Measurements from ENCODE around the gene TANGO6.

Gene TANGO6

DNA sequence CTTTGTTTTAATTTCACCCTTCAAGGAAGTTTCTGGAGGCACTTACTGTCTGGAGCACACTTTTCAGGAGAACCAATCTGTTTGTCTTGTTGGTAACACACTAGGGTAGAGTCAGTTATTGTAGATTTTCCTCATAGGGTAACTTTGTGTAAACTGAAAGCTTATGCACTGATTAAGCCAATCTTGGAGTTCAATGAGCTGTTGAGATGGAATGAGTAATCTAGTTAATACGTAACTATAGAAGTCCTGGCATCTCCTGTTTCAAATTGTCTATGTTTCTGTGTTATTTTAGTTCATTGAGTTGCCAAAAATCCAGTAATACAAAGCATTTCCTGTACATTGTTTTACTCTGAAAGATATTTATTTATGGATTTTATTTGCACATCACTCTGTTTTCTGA lies 150.6 kb downstream of the TANGO6 start:
- Histone ChIP-seq H3K4me3 (ENCODE audit: low read length) (no peak overlapping the region), H3K27me3 (ENCODE audit: insufficient read depth, low read length) (no peaks in the 10 kb centered on the region), H3K9me3 (ENCODE audit: insufficient read depth, low read depth, low read length) (no peaks in the 10 kb centered on the region; the same call in 1 of the 2 replicates), H3K36me3 (ENCODE audit: insufficient read depth, low read depth, low read length) (no peaks in the 10 kb centered on the region), H3K4me1 (ENCODE audit: insufficient read depth, low read length) (peaks cover 38% of the 10 kb centered on the region), H3K9ac (ENCODE audit: low read depth, low read length) (no peak overlapping the region), H3K27ac (ENCODE audit: low read length) (no peak overlapping the region)

DNA sequence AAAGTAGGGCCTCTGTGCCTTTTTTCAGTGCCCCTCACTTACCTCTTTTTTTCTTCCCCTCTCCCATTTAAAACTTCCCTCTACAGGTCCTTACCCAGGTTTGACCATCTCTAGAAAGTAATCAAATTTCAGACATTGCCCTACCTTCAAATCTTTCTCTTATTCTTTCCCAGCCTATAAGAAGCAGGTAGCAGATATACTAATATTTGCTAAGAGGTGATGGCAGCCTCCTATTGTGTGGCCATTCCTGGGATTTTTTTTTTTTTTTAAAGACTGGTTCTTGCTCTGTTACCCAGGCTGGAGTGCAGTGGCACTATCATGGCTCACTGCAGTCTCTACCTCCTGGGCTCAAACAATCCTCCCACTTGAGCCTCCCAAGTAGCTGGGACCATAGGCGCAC lies 151.0 kb downstream of the TANGO6 start:
- Histone ChIP-seq H3K9me3 (ENCODE audit: insufficient read depth, low read depth, low read length) (no peaks in the 10 kb centered on the region; the same call in 1 of the 2 replicates), H3K4me1 (ENCODE audit: insufficient read depth, low read length) (peaks cover 38% of the 10 kb centered on the region)

DNA sequence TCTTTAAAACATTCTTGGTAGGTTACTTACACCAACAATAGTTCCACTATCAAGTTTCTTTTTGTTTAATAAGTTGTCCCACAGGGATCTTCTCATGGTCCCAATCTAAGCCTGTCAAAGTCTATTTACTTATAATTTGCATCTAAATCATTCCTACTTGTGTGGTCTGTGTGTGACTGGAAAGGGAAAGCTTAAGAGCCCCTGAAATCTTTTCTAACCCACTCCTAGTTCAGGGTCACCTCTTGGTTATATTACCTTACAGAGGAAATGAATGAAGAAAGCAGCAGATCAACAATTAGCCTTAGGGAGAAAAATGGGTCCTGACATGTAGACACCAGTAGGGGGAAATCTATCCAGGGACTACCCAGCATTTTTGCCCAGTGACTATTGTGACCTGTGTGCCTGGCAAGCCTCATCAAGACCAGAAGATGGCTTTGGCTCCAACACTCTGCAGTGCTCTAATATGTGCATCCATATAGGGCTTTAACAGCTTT lies 151.7 kb downstream of the TANGO6 start:
- Histone ChIP-seq H3K36me3 (ENCODE audit: insufficient read depth, low read depth, low read length) (no peaks in the 10 kb centered on the region), H3K4me3 (ENCODE audit: low read length) (peak overlapping the region; percentile 43; the same call in 1 of the 2 replicates), H3K27ac (ENCODE audit: low read length) (peak overlapping the region; percentile 27), H3K4me1 (ENCODE audit: insufficient read depth, low read length) (peaks cover 38% of the 10 kb centered on the region), H3K27me3 (ENCODE audit: insufficient read depth, low read length) (no peaks in the 10 kb centered on the region), H3K9me3 (ENCODE audit: insufficient read depth, low read depth, low read length) (no peaks in the 10 kb centered on the region; the same call in 1 of the 2 replicates), H3K9ac (ENCODE audit: low read depth, low read length) (0 out of 2 replicates have a peak overlapping the region, but pooled peaks have one; percentile 26)

More for the DNA sequence above, 151.0 kb downstream of the TANGO6 start:
- Histone ChIP-seq H3K9ac (ENCODE audit: low read depth, low read length) (no peak overlapping the region), H3K4me3 (ENCODE audit: low read length) (no peak overlapping the region), H3K36me3 (ENCODE audit: insufficient read depth, low read depth, low read length) (no peaks in the 10 kb centered on the region), H3K27ac (ENCODE audit: low read length) (no peak overlapping the region), H3K27me3 (ENCODE audit: insufficient read depth, low read length) (no peaks in the 10 kb centered on the region)

DNA sequence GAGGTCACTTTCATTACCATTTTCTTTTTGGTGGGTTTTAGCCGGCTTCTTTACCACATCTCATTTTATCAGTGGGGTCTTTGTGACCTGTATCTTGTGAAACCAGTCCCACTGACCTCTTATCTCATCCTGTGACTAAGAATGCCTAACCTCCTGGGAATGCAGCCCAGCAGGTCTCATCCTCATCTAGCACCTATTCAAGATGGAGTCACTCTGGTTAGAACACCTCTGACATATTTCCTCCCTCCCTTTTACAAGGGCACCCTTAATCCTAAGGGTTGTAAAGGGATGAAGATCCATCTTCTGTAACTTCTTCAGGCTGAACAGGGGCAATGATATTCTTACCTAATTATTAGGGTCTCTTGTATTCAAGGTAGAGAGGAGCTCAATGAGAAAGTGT lies 154.2 kb downstream of the TANGO6 start:
- Histone ChIP-seq H3K27ac (ENCODE audit: low read length) (no peak overlapping the region), H3K4me1 (ENCODE audit: insufficient read depth, low read length) (peaks cover 32% of the 10 kb centered on the region), H3K4me3 (ENCODE audit: low read length) (no peak overlapping the region), H3K9ac (ENCODE audit: low read depth, low read length) (no peak overlapping the region), H3K36me3 (ENCODE audit: insufficient read depth, low read depth, low read length) (no peaks in the 10 kb centered on the region), H3K27me3 (ENCODE audit: insufficient read depth, low read length) (no peaks in the 10 kb centered on the region), H3K9me3 (ENCODE audit: insufficient read depth, low read depth, low read length) (peaks cover 15% of the 10 kb centered on the region)

DNA sequence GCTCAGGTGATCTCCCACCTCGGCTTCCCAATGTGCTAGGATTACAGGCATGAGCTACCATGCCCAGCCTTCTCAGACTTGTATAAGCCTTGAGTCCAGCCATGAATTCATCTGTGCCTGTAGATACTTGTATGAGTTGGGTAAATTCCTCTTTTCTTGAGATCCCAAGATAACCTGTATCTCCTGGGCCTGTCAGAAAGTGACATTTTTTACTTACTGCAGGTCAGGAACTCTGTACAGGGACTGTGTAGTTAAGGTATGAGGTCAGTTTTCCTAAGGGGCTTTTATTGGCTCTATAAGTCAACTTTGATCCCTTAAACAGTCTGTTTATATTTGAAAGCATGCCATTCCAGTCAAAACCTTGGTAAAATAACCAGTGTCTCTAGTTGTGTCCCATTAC lies 155.8 kb downstream of the TANGO6 start:
- peaks cover 26% of the 10 kb centered on the region for H3K4me1 ChIP-seq (ENCODE audit: insufficient read depth, low read length)
- H3K27ac ChIP-seq (ENCODE audit: low read length), result no peak overlapping the region

DNA sequence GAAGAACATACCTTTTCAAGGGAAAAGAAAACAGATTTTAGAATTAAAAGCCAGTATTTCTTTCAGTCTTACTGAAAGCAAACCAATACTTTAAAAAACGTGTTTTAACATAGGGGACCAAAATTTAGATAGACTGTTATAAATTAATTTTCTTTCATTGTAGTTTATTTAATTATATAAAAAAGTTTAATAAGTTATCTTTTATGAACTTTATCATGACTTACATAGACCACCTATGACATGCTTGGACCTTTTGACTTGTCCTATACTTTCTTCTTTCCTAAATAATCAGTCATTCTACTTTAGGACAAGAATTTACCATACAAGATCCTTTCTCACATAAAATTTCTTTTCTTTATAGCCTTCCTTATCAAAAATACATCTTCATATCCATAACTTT lies 160.2 kb downstream of the TANGO6 start:
- Histone ChIP-seq H3K4me3 (ENCODE audit: low read length) (no peak overlapping the region), H3K36me3 (ENCODE audit: insufficient read depth, low read depth, low read length) (0 out of 2 replicates have a peak, but pooled peaks cover 6% of the 10 kb centered on the region), H3K4me1 (ENCODE audit: insufficient read depth, low read length) (no peaks in the 10 kb centered on the region), H3K9ac (ENCODE audit: low read depth, low read length) (no peak overlapping the region), H3K9me3 (ENCODE audit: insufficient read depth, low read depth, low read length) (peaks cover 41% of the 10 kb centered on the region), H3K27ac (ENCODE audit: low read length) (no peak overlapping the region), H3K27me3 (ENCODE audit: insufficient read depth, low read length) (no peaks in the 10 kb centered on the region)

More for the DNA sequence above, 155.8 kb downstream of the TANGO6 start:
- H3K9ac ChIP-seq (ENCODE audit: low read depth, low read length), result no peak overlapping the region
- H3K4me3 ChIP-seq (ENCODE audit: low read length), result no peak overlapping the region
- H3K36me3 ChIP-seq (ENCODE audit: insufficient read depth, low read depth, low read length), result 0 out of 2 replicates have a peak, but pooled peaks cover 3% of the 10 kb centered on the region
- peaks cover 30% of the 10 kb centered on the region for H3K9me3 ChIP-seq (ENCODE audit: insufficient read depth, low read depth, low read length)
- H3K27me3 ChIP-seq (ENCODE audit: insufficient read depth, low read length), result no peaks in the 10 kb centered on the region

DNA sequence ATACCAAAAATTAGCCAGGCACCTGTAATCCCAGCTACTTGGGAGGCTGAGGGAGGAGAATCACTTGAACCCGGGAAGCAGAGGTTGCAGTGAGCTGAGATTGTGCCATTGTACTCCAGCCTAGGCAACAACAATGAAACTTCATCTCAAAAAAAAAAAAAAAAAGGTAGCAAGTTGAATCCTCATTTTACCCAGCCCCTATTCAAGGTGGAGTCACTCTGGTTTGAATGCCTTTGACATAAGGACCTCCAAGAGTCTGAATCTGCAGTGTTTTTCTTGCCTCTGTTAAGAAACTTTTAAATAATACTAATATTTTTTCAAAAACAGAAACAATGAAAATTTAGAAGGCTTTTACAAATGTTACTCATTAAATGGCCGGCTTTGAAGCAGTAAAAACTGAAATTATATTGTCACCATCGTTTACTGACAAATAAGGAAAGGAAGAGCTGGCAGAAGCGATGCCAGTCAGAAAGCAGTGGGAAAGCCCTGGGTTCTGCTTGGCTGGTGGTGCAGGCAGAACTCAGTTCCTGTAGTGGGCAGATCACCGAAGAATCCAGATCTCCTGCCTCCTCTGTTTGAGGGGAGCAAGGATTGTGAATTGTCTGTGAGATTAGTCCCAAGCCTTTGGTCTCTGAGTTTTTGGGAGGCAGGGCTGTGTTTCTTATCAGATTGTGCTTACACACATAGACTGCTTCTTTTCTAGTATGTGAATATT lies 162.5 kb downstream of the TANGO6 start:
- Histone ChIP-seq H3K27me3 (ENCODE audit: insufficient read depth, low read length) (no peaks in the 10 kb centered on the region), H3K4me1 (ENCODE audit: insufficient read depth, low read length) (no peaks in the 10 kb centered on the region), H3K27ac (ENCODE audit: low read length) (no peak overlapping the region), H3K4me3 (ENCODE audit: low read length) (no peak overlapping the region), H3K9me3 (ENCODE audit: insufficient read depth, low read depth, low read length) (peaks cover 41% of the 10 kb centered on the region), H3K36me3 (ENCODE audit: insufficient read depth, low read depth, low read length) (0 out of 2 replicates have a peak, but pooled peaks cover 6% of the 10 kb centered on the region), H3K9ac (ENCODE audit: low read depth, low read length) (no peak overlapping the region)

DNA sequence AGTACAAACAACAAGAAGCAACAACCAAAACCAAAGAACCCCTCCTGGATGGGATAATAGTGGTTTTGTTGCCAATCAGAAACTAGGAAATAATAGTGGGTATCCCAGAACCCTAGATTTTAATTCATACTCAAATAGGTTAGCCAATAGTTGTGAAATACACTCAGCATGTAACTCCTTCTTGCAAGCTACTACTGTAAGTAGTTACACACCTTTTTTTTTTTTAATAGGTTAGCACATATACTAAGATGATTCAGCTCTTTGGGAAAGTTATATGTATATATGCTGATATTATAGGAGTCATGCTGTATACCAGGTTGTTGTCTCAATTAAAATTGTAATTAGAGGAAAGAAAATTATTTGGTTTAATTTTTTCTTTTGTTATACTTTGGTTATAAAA lies 169.6 kb downstream of the TANGO6 start:
- H3K27me3 ChIP-seq (ENCODE audit: insufficient read depth, low read length), result no peaks in the 10 kb centered on the region

DNA sequence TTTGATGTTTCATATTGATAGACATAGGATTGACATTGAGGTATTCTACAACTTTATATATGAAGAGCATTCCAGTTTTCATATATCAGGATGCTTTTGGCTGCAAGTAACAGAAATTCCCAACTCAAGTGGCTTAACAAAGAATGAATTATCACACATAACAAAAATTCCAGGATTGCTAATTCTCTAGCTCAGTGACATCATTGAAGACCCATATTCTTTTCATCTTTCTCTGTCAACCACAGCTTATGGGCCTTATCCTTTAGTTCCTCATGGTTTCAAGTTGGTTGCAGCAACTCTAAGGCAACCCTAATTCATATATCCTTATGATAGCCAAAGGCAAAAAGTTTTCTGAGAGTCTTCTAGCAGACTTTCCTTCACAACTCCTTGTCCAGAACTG lies 170.7 kb downstream of the TANGO6 start:
- Histone ChIP-seq H3K27me3 (ENCODE audit: insufficient read depth, low read length) (no peaks in the 10 kb centered on the region), H3K4me1 (ENCODE audit: insufficient read depth, low read length) (no peaks in the 10 kb centered on the region; the same call in 1 of the 2 replicates), H3K27ac (ENCODE audit: low read length) (no peak overlapping the region), H3K9me3 (ENCODE audit: insufficient read depth, low read depth, low read length) (no peaks in the 10 kb centered on the region), H3K4me3 (ENCODE audit: low read length) (no peak overlapping the region), H3K36me3 (ENCODE audit: insufficient read depth, low read depth, low read length) (no peaks in the 10 kb centered on the region), H3K9ac (ENCODE audit: low read depth, low read length) (no peak overlapping the region)

More for the DNA sequence above, 169.6 kb downstream of the TANGO6 start:
- H3K9ac ChIP-seq (ENCODE audit: low read depth, low read length), result no peak overlapping the region
- H3K36me3 ChIP-seq (ENCODE audit: insufficient read depth, low read depth, low read length), result no peaks in the 10 kb centered on the region
- H3K27ac ChIP-seq (ENCODE audit: low read length), result no peak overlapping the region
- no peak overlapping the region for H3K4me3 ChIP-seq (ENCODE audit: low read length)
- H3K4me1 ChIP-seq (ENCODE audit: insufficient read depth, low read length), result no peaks in the 10 kb centered on the region; the same call in 1 of the 2 replicates
- no peaks in the 10 kb centered on the region for H3K9me3 ChIP-seq (ENCODE audit: insufficient read depth, low read depth, low read length)

DNA sequence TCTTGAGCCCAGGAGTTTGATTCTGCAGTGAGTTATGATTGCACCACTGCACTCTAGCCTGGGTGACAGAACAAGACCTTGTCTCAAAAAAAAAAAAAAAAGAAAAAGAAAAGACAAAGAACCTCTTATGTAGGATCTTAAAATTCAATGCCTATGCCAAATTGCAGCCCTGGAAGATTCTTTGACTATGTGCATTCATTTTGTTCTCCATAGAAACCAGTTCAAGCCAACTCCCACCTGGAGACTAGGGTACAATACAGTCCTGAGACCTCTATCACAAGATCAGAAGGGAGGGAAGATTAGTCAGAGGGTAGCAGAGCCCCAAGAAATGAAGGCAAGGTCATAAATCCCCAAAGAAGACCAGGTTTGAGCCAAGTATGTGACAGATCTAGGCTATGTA lies 171.5 kb downstream of the TANGO6 start:
- H3K4me3 ChIP-seq (ENCODE audit: low read length), result no peak overlapping the region
- no peak overlapping the region for H3K9ac ChIP-seq (ENCODE audit: low read depth, low read length)
- H3K27me3 ChIP-seq (ENCODE audit: insufficient read depth, low read length), result no peaks in the 10 kb centered on the region
- no peaks in the 10 kb centered on the region for H3K9me3 ChIP-seq (ENCODE audit: insufficient read depth, low read depth, low read length)
- H3K27ac ChIP-seq (ENCODE audit: low read length), result no peak overlapping the region
- H3K36me3 ChIP-seq (ENCODE audit: insufficient read depth, low read depth, low read length), result no peaks in the 10 kb centered on the region
- no peaks in the 10 kb centered on the region; the same call in 1 of the 2 replicates for H3K4me1 ChIP-seq (ENCODE audit: insufficient read depth, low read length)

DNA sequence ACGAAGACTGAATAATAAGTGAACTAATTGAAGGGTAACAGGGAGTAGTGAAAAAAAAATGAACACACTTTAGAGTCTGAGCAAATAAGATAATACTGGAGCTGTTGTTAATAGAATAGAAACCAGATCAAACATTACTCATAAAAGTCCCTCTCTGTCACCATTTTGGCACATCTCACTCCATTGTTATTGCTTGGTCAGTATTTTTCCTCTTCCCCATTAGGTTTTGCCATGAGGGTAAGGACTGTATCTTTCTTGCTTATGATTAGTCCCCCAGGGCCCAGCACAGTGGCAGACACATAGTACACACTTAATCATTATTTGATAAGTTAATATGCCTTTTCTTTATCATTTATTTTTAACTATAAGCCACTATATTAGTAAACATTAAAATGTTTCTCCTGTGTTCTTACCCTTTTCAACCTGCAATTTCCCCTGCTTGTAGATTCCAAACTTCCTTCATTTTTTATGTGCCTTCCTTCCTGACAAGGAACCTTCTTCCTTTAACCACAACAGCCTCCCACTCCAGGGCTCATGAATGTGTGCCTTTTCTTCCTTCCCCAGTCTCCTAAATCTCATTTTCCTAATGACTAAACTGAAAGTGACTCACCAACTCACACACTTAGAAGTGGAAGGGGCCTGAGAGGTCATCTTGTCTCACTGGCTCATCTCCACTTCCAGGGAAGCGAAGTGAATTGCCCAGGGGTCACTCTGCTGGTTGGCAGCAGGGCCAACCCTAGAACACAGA lies 173.9 kb downstream of the TANGO6 start:
- Histone ChIP-seq H3K9ac (ENCODE audit: low read depth, low read length) (no peak overlapping the region), H3K4me3 (ENCODE audit: low read length) (no peak overlapping the region), H3K4me1 (ENCODE audit: insufficient read depth, low read length) (no peaks in the 10 kb centered on the region; the same call in 1 of the 2 replicates), H3K9me3 (ENCODE audit: insufficient read depth, low read depth, low read length) (no peaks in the 10 kb centered on the region), H3K36me3 (ENCODE audit: insufficient read depth, low read depth, low read length) (no peaks in the 10 kb centered on the region), H3K27me3 (ENCODE audit: insufficient read depth, low read length) (no peaks in the 10 kb centered on the region), H3K27ac (ENCODE audit: low read length) (no peak overlapping the region)

Data from iPS-20b (cell line).